Panc1 (cell line): ENCODE results near the gene MS4A6A. TPM values are rescaled to one million over a fixed set of nuclear protein-coding genes. Genes with fewer than 3 reads are reported as not detected.

ENCODE experiments used
- ATAC-seq: fragments of 200-7000 bp; cut with Tn5 transposase; 2 replicates; pipeline ENCODE4 v1.9.1; 2020; ENCODE audit warnings: mild to moderate bottlenecking, moderate library complexity
- BruUV-seq: library from RNA; stranded (reverse); fragments of 400-500 nt; replicated peaks from 2 replicates; lab custom pipeline; 2021; lab: Mats Ljungman, UMichigan
- CTCF ChIA-PET: fragments of 300-600 bp; sonication (Branson Sonifier 250); formaldehyde crosslinking; loops from one replicate; lab custom pipeline; 2022; ENCODE audit warnings: antibody characterized with exemption; lab: Charles Lee
- POLR2A ChIA-PET: fragments of 300-600 bp; sonication (Branson Sonifier 250); formaldehyde crosslinking; loops from one replicate; lab custom pipeline; 2022; ENCODE audit warnings: antibody characterized with exemption; lab: Charles Lee
- DNase-seq: peaks from one replicate; pipeline ENCODE4 v3.0.0-alpha.2; 2010; ENCODE audit warnings: low read depth, low spot score
- H3K27ac ChIP-seq: 2 replicates; pipeline ENCODE4 v1.5.1; 2011; ENCODE audit warnings: mild to moderate bottlenecking, low read length, inconsistent platforms
- H3K27me3 ChIP-seq: fragments of 200-500 bp; sonication (Bioruptor generic); 2 replicates; pipeline ENCODE4 v1.6.0; 2014; ENCODE audit warnings: low read length, inconsistent platforms; ENCODE audit not compliant: control insufficient read depth, insufficient read depth
- H3K36me3 ChIP-seq: fragments of 200-500 bp; sonication (Bioruptor generic); 2 replicates; pipeline ENCODE4 v1.5.1; 2014; ENCODE audit warnings: inconsistent platforms, mild to moderate bottlenecking, low read length, moderate library complexity; ENCODE audit not compliant: control insufficient read depth, insufficient read depth
- H3K4me1 ChIP-seq: 2 replicates; pipeline ENCODE4 v1.5.1; 2011; ENCODE audit warnings: inconsistent platforms, mild to moderate bottlenecking, low read length, moderate library complexity; ENCODE audit not compliant: control insufficient read depth, insufficient read depth
- H3K4me3 ChIP-seq, 2 experiments: 2 replicates each; pipeline ENCODE4 v1.5.1; 2011 to 2012; ENCODE audit warnings: low read depth in 2 of 2, low read length in 2 of 2, mild to moderate bottlenecking in 2 of 2, inconsistent platforms in 1 of 2, moderate library complexity in 1 of 2
- H3K9me3 ChIP-seq: fragments of 200-500 bp; sonication (Bioruptor generic); 2 replicates; pipeline ENCODE4 v1.5.1; 2014; ENCODE audit warnings: low read depth, mild to moderate bottlenecking, inconsistent platforms, low read length, moderate library complexity; ENCODE audit not compliant: control insufficient read depth, insufficient read depth
- POLR2AphosphoS5 ChIP-seq: IDR thresholded peaks from 2 replicates; pipeline ENCODE4 v1.6.1; 2012; ENCODE audit warnings: mild to moderate bottlenecking, low read depth, low read length, moderate library complexity
- SIN3A ChIP-seq: IDR thresholded peaks from 2 replicates; pipeline ENCODE4 v1.6.1; 2012; ENCODE audit warnings: low read depth, mild to moderate bottlenecking, low read length, moderate library complexity, borderline replicate concordance; ENCODE audit not compliant: insufficient read depth
- TCF7L2 ChIP-seq: IDR thresholded peaks from 2 replicates; pipeline ENCODE4 v1.6.1; 2011; ENCODE audit warnings: mild to moderate bottlenecking, low read depth, low read length, inconsistent platforms
- in situ Hi-C: cut with HindIII; loops from 2 replicates; pipeline ENCODE4 v1.10.0; 2016; ENCODE audit warnings: low sequenced_read_pairs, low pct_unique_long_range_greater_than_20kb
- intact Hi-C: fragments of 100-400 bp; cut with micrococcal nuclease; formaldehyde crosslinking; loops from one replicate; pipeline ENCODE4 v1.10.0; 2022; ENCODE audit not compliant: unreplicated experiment
- total RNA-seq: library from RNA; stranded (reverse); gene quantifications from one replicate; pipeline ENCODE4 v1.2.1, GENCODE V29; 2021; ENCODE audit not compliant: unreplicated experiment
- TF ChIP-seq, protein P1 (sequence below), 2 experiments: IDR thresholded peaks; 2 replicates each; pipeline ENCODE4 v1.6.1; 2011 to 2012; ENCODE audit warnings: low read depth in 2 of 2, control low read depth in 1 of 2, low read length in 1 of 2, mild to moderate bottlenecking in 1 of 2, moderate library complexity in 1 of 2; ENCODE audit not compliant: insufficient read depth in 1 of 2
- TF ChIP-seq, protein P2 (sequence below): fragments of 450-650 bp; IDR thresholded peaks from 2 replicates; pipeline ENCODE4 v1.5.1; 2017; ENCODE audit warnings: mild to moderate bottlenecking

Gene MS4A6A
- total RNA-seq, 1 experiment from 2014 or later, result not detected

DNA sequence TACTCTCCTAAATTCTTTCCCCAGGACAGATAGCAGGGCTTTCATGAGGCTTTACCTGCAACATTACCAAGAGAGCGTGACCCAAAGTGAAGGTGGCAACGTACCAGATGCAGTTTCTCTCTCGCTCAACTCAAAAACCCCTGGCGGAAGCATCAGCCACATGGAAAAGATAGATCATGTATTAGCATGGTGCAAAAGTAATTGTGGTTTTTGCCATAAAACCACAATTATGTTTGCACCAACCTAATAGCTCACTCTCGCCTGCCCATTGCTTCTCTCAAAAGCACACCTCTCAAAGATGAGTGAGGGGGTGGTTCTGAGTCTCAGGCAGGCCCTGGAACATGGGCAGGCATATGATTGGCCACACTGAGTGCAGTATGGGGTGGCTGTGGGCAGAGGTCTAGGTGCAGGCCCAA, 7.0 kb downstream of the MS4A6A start:
- no peaks in the 10 kb centered on the region for H3K4me1 ChIP-seq
- ATAC-seq, result no peak
- no peak for DNase-seq
- H3K36me3 ChIP-seq, result no peaks in the 10 kb centered on the region
- H3K27ac ChIP-seq, result no peak overlapping the region
- BruUV-seq, result no TSS peak
- H3K27me3 ChIP-seq, result no peaks in the 10 kb centered on the region
- no peak overlapping the region for H3K4me3 ChIP-seq
- TF ChIP-seq, protein P1, sequence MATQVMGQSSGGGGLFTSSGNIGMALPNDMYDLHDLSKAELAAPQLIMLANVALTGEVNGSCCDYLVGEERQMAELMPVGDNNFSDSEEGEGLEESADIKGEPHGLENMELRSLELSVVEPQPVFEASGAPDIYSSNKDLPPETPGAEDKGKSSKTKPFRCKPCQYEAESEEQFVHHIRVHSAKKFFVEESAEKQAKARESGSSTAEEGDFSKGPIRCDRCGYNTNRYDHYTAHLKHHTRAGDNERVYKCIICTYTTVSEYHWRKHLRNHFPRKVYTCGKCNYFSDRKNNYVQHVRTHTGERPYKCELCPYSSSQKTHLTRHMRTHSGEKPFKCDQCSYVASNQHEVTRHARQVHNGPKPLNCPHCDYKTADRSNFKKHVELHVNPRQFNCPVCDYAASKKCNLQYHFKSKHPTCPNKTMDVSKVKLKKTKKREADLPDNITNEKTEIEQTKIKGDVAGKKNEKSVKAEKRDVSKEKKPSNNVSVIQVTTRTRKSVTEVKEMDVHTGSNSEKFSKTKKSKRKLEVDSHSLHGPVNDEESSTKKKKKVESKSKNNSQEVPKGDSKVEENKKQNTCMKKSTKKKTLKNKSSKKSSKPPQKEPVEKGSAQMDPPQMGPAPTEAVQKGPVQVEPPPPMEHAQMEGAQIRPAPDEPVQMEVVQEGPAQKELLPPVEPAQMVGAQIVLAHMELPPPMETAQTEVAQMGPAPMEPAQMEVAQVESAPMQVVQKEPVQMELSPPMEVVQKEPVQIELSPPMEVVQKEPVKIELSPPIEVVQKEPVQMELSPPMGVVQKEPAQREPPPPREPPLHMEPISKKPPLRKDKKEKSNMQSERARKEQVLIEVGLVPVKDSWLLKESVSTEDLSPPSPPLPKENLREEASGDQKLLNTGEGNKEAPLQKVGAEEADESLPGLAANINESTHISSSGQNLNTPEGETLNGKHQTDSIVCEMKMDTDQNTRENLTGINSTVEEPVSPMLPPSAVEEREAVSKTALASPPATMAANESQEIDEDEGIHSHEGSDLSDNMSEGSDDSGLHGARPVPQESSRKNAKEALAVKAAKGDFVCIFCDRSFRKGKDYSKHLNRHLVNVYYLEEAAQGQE (IDR thresholded peaks at IDR 0.05; ENCODE audit: insufficient read depth in 1 of 2, low read depth in 2 of 2, low read length in 1 of 2), result no peak
- no peak for TF ChIP-seq SIN3A
- TF ChIP-seq TCF7L2, result no peak
- TF ChIP-seq, protein P2, sequence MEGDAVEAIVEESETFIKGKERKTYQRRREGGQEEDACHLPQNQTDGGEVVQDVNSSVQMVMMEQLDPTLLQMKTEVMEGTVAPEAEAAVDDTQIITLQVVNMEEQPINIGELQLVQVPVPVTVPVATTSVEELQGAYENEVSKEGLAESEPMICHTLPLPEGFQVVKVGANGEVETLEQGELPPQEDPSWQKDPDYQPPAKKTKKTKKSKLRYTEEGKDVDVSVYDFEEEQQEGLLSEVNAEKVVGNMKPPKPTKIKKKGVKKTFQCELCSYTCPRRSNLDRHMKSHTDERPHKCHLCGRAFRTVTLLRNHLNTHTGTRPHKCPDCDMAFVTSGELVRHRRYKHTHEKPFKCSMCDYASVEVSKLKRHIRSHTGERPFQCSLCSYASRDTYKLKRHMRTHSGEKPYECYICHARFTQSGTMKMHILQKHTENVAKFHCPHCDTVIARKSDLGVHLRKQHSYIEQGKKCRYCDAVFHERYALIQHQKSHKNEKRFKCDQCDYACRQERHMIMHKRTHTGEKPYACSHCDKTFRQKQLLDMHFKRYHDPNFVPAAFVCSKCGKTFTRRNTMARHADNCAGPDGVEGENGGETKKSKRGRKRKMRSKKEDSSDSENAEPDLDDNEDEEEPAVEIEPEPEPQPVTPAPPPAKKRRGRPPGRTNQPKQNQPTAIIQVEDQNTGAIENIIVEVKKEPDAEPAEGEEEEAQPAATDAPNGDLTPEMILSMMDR, result no peak
- TF ChIP-seq POLR2AphosphoS5, result no peak
- intact Hi-C loops (no loop called here), in situ Hi-C loops (no loop called here)
- H3K9me3 ChIP-seq, result no peaks in the 10 kb centered on the region
- POLR2A ChIA-PET, result no interaction called here
- CTCF ChIA-PET, result no interaction called here

DNA sequence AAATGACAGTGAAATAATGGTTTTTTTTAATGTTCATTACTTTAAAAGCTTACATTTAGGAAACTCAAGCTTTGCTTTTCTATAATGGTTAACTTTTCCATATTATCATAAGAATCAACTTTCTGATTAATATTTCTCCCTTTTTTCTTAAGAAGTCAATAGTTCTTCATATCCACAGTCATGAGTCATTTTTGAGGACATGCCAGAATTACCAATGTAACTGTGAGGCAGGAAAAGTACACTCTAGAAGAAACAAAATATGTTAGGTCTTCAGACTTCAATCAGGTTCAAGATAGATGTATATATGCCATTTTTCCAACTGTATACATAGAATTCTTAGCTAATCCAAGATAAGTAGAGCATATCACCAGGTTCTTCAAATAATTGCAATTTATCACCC, 10.9 kb downstream of the MS4A6A start:
- BruUV-seq, result no TSS peak
- CTCF ChIA-PET, result no interaction called here
- in situ Hi-C loops, result no loop called here

More for the DNA sequence above, 10.9 kb downstream of the MS4A6A start:
- H3K36me3 ChIP-seq, result no peaks in the 10 kb centered on the region
- ATAC-seq (no peak), DNase-seq (no peak)
- POLR2A ChIA-PET, result no interaction called here
- no peaks in the 10 kb centered on the region for H3K27me3 ChIP-seq
- H3K27ac ChIP-seq, result no peak overlapping the region
- intact Hi-C loops, result no loop called here
- TF ChIP-seq, protein P2, result no peak
- no peak for TF ChIP-seq TCF7L2
- TF ChIP-seq SIN3A, result no peak
- TF ChIP-seq, protein P1 (IDR thresholded peaks at IDR 0.05; ENCODE audit: insufficient read depth in 1 of 2, low read depth in 2 of 2, low read length in 1 of 2), result no peak
- no peak for TF ChIP-seq POLR2AphosphoS5
- no peaks in the 10 kb centered on the region for H3K9me3 ChIP-seq
- no peak overlapping the region for H3K4me3 ChIP-seq
- H3K4me1 ChIP-seq, result no peaks in the 10 kb centered on the region
